GM12872 (cell line): ENCODE data around the gene KLHL35.

ENCODE experiments used
- TF ChIP-seq, protein P1 (sequence below): IDR thresholded peaks from 3 replicates; pipeline ENCODE4 v1.5.1; 2011; ENCODE audit warnings: low read depth, mild to moderate bottlenecking, low read length, moderate library complexity; ENCODE audit not compliant: insufficient read depth

Gene KLHL35

DNA sequence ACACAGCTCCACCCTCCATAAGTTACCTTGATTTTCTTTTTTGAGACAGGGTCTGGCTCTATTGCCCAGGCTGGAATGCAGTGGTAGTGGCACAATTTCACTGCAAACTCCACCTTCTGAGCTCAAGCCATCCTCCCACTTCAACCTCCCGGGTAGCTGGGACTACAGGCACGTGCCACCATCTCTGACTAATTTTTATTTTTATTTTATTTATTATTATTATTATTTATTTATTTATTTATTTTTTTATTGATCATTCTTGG lies 24.1 kb downstream of the KLHL35 start:
- TF ChIP-seq, protein P1, sequence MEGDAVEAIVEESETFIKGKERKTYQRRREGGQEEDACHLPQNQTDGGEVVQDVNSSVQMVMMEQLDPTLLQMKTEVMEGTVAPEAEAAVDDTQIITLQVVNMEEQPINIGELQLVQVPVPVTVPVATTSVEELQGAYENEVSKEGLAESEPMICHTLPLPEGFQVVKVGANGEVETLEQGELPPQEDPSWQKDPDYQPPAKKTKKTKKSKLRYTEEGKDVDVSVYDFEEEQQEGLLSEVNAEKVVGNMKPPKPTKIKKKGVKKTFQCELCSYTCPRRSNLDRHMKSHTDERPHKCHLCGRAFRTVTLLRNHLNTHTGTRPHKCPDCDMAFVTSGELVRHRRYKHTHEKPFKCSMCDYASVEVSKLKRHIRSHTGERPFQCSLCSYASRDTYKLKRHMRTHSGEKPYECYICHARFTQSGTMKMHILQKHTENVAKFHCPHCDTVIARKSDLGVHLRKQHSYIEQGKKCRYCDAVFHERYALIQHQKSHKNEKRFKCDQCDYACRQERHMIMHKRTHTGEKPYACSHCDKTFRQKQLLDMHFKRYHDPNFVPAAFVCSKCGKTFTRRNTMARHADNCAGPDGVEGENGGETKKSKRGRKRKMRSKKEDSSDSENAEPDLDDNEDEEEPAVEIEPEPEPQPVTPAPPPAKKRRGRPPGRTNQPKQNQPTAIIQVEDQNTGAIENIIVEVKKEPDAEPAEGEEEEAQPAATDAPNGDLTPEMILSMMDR = no peak

DNA sequence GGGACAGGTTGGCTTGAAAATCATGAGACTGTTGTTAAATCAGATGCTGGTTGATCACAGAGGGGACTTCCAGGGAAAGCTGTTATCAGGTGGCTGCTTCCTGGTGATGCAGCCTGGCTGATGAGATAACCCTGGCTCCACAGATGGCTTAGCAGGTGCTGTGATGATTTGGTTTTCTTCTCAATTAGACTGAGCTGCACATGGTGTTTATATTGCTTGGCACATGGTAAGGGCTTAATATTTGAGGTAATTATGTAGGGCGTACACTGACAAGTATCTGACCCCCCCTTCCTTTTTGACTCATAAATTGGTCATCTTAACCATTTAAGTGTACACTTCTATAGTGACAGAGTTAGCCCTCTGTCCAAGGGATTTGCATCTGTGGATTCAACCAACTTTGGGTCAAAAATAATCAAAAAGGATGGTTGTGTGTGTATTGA lies 26.6 kb downstream of the KLHL35 start:
- TF ChIP-seq, protein P1 = no peak

DNA sequence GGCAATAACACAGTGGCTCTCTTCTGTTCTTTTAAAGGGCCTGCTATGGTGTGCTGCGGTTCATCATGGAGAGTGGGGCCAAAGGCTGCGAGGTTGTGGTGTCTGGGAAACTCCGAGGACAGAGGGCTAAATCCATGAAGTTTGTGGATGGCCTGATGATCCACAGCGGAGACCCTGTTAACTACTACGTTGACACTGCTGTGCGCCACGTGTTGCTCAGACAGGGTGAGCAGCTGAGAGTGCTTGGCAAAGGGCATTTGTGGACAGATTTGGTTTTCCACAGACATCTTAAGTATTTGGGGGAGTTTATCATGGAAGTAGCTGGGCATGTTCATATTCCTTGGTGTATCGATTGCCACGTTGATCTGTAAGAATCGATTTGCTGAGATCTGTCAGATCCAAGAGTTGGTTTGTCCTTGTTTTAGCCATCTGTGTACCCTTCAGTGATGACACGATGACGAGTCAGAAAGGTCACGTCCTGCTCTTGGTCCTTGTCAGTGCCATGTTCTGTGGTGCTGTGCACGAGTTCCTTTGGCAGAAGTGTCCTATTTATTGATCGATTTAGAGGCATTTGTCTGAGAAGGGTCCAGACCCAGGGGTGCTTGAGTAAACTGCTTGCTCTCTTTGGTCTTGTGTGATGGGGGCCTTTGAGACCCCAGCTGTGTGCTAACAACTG lies 28.9 kb downstream of the KLHL35 start:
- TF ChIP-seq, protein P1 = no peak

DNA sequence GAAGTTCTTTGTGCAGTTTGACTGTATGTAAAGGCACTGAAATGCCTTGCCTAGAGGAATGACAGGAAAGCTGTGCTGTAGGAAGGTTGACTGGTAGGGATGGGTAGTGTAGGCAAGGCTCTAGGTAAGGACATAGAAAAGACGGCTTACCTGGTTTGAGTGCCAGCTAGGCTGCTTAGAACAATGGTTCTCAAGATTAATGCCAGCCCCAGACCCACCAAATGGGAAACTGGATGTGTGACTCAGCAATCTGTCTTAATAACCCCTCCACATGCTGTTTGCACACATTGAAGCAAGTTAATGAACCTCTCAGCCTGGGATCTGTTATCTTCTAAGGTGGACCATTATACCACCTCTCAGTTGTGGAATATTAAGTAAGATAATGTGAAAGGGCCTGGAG lies 30.0 kb downstream of the KLHL35 start:
- TF ChIP-seq, protein P1 = no peak

DNA sequence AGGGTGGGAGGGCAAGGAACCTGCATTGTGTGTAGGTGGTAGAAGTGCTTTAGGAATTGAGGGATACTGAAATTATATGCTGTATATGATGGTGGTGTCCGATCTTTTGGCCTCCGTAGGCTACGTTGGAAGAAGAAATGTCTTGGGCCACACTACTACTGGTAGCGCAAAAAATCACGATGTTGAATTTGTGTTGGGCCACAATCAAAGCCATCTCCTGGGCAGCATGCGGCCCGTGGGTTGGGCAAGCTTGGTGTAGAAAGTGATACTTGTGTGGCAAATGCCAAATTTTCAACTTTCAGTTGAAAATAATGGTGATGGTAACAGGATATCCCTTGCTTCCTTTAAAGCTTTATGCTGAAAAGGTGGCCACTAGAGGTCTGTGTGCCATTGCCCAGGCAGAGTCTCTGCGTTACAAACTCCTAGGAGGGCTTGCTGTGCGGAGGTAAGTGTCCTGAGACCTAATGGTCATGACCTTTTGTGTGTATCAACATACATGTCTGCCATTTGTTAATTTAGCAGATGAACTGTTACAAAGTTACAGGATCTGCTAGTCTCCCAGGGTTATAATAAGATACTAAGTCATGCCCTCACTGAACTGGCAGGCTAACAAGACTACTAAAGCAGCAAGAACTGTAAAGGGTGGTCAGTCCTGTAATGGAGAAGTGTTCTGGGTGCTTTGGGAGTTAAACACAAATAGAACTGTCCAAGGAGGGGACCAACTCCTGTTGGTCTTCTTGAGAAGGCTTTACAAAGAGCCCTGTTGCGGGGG lies 30.8 kb downstream of the KLHL35 start:
- TF ChIP-seq, protein P1 = peak; percentile 2; the same call in 1 of the 3 replicates

DNA sequence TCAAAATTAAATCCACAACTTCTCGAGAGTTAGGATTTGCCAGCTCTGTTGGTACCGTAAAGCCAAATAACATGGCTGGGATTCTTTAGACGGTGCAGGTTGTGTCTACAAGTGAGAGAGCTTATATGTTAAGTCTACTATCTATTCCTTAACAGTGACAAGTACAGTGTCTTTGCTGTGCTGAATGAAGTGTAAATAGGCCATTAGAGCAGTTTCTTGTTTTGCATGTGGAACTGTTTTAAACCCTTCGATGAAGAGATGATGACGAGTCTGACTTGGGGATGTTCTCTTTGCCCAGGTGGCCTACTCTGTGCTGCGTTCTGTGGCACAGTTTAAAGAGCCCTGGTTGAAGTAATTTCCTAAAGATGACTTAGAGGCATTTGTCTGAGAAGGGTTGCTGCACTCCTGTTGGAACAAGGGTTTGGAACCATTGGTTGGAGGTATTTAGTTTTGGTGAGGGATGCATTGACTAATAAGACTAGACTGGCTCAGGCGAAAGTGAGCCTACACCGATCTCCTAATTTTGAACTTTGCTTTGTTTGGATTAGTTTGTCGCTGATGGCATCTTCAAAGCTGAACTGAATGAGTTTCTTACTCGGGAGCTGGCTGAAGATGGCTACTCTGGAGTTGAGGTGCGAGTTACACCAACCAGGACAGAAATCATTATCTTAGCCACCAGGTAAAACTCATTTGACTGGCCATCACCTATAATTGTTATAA lies 32.7 kb downstream of the KLHL35 start:
- TF ChIP-seq, protein P1 = no peak

DNA sequence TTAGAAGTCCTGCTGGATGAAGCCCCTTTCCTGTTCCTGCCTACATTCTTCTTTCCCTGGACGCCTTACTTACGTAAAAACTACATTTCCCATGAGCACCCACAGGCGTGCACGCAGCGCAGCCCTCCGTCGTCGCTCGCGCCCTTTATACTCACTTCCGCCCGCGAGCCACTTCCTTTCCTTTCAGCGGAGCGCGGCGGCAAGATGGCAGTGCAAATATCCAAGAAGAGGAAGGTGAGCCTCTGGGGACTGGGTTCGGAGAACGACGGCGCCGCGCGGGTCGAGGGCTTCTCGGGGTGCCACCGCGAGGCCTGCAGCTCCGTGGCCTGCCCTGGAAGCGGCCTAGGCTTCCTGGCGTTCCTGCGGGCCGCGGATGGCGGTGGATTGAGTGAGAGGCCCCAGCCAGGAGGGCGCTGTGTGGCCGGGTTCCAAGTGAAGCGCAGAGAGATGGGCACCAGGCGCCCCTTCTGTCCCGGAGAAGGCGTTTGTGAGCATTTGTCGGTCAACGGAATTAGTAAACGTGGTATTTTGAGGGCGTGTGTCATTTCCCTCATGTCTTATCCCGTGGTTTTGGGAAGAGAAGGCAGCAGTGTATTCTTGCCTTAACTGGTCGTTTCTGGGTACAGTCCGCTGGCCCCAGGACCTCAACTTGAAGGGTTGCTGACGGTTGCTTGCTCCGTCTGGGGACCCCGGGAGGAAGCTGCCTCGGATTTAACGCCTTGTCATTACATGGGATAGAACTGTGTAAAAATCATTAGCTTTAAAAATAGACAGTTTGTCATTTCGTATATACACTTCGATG lies 33.5 kb downstream of the KLHL35 start, which contains the start of gene RPS3:
RPS3 (plus strand) TSS at position 175 of the 802 bp plus-strand sequence; CDS start at position 205, 30 bp downstream.
- TF ChIP-seq, protein P1 = peak; percentile 21; the same call in 1 of the 3 replicates
